NB4 (cell line): ENCODE data around the gene ACTRT2.

Experiments
- TF ChIP-seq, protein P1 (sequence below): IDR thresholded peaks from one replicate; pipeline ENCODE4 v1.5.1; 2012; ENCODE audit warnings: low read depth, low read length
- TF ChIP-seq, protein P2 (sequence below): IDR thresholded peaks from 2 replicates; pipeline ENCODE4 v1.6.1; 2011; ENCODE audit warnings: low read depth, low read length

GRCh38 chr1:3029991-3030662, 8.9 kb downstream of the ACTRT2 start:
- TF ChIP-seq, protein P1, sequence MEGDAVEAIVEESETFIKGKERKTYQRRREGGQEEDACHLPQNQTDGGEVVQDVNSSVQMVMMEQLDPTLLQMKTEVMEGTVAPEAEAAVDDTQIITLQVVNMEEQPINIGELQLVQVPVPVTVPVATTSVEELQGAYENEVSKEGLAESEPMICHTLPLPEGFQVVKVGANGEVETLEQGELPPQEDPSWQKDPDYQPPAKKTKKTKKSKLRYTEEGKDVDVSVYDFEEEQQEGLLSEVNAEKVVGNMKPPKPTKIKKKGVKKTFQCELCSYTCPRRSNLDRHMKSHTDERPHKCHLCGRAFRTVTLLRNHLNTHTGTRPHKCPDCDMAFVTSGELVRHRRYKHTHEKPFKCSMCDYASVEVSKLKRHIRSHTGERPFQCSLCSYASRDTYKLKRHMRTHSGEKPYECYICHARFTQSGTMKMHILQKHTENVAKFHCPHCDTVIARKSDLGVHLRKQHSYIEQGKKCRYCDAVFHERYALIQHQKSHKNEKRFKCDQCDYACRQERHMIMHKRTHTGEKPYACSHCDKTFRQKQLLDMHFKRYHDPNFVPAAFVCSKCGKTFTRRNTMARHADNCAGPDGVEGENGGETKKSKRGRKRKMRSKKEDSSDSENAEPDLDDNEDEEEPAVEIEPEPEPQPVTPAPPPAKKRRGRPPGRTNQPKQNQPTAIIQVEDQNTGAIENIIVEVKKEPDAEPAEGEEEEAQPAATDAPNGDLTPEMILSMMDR, result no peak
- TF ChIP-seq, protein P2, sequence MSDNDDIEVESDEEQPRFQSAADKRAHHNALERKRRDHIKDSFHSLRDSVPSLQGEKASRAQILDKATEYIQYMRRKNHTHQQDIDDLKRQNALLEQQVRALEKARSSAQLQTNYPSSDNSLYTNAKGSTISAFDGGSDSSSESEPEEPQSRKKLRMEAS, result no peak
